Stimulated activated CD8-positive, alpha-beta memory T cell treated with anti-CD3 and anti-CD28 coated beads, Interleukin-15, amount 100 ng/mL, for 24 hours (primary cell): ENCODE results near the gene CALCB.

Experiments
- DNase-seq: peaks from one replicate; pipeline ENCODE4 v3.0.0-alpha.2; 2020; ENCODE audit warnings: low read depth

The CALCB gene

DNA sequence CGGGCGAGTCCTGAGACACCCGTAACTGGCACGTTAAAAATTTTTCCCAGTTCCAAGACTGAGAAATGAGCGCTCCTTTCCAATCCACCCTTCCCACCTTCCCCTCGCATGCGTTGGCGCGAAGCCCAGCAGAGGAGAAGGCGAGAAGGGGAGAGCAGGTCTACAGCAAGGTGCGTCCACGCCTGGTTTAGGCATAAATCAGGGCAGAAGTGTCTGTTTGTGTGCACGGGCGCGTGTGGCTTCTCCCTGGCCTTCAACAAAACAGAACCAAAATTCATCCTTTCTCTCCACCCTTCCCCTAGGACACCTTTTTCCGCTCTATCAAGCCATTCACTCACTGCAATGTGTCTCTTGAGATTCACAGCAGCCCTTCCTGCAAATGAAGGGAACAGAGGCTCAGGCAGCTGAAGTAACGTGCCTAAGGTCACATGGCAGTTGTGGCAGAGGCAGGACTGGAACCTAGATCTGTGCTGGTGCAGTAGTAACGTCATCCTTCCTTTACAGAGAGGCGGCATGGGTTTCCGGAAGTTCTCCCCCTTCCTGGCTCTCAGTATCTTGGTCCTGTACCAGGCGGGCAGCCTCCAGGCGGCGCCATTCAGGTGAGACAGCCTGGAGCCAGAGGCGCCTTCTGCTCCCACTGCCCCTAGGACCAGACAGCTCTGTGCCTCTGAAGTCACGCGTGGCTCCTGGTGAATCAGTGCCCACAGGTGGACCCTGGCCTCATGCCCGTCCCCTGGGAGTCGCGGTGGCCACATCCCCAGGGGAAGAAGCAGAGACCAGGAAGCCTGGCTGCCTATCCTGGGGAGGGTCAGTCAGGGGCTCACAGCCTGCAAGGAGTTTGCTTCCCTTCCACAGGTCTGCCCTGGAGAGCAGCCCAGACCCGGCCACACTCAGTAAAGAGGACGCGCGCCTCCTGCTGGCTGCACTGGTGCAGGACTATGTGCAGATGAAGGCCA, 1.1 kb downstream of the CALCB start:
- peak; percentile 78 for DNase-seq

DNA sequence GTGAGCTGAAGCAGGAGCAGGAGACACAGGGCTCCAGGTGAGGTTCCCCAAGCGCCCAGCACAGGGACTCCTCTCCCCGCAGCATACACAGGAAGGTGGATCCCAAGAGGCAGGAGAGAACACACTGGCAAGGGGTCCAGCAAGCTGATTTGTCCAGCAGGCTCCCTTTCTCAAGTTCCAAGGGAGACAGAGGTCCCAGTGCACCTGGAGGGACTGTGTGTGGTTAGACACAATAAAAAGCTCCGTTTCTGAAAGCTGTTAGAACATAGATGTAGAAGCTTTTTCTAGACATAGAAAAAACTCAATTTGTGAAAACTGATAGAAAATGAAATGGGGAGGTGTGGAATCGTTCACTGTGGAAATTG, 1.8 kb downstream of the CALCB start:
- DNase-seq: no peak

DNA sequence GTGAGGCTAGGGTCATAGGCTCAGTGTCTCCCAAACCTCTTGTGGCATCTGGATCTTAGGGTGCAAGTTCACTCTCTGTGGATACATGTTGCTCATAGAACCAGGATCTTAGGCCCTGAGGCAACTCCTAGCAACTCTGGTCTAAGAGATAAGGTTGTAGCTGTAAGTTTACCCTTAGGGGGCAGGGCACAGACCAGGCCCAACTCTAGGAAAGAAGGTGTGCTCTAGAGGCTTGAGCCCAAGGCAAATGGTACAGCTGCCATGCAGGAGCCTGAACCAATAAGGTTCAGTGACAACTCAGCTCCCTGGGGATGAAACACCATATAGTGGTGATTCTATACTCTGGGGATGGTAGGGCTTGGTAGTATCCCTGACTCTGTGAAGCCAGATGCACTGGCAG, 17.8 kb downstream of the CALCB start:
- no peak for DNase-seq

DNA sequence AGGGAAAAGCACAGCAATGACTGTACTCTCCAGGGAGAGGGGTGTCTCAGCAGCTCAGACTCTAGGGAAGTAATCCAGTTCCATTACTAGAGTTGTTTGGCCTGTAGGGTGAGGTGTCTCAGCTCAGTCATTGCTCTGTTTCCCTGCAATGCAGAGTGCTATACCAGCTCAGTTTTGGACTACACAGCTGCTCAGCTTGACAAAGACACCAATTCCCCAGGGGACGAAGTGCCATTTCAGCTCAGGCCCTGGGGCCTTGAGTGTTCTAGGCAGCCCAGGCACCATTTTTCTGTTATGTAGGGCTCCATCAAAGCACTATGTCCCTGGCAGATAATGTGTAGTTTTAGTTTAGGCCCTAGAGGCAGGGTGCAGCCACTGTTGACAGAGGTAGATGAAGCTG, 18.2 kb downstream of the CALCB start:
- no peak for DNase-seq

DNA sequence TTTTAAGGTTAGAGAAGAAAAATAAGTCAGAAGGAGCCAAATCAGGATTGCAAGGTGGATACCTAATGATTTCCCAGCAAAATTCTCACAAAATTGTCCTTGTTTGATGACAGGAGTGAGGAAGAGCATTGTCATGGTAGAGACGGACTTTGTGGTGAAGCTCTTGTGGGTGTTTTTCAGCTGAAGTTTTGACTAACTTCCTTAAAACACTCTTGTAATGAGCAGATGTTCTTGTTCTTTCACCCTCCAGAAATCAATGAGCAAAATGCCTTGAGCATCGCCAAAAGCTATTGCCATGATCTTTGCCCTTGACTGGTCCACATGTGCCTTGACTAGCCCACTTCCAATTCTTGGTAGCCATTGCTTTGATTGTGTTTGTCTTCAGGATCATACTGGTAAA, 20.0 kb downstream of the CALCB start:
- DNase-seq: no peak

DNA sequence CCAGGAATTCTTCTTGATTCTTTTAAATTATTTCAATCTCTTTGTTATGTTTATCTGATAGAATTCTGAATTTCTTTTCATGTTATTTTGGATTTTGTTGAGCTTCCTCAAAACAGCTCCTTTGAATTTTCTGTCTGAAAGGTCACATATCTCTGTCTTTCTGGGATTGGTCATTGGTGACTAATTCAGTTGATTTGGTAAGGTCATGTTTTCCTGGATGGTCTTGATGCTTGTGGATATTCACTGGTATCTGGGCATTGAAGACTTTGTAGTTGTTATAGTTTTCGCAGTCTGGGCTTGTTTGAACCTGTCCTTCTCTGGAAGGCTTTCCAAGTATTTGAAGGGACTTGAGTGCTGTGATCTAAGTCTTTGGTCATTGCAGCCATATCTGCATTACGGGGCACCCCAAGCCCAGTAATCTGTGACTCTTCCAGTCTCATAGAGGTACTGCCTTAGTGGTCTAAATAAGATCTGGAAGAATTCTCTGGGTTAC, 22.4 kb downstream of the CALCB start:
- no peak for DNase-seq

DNA sequence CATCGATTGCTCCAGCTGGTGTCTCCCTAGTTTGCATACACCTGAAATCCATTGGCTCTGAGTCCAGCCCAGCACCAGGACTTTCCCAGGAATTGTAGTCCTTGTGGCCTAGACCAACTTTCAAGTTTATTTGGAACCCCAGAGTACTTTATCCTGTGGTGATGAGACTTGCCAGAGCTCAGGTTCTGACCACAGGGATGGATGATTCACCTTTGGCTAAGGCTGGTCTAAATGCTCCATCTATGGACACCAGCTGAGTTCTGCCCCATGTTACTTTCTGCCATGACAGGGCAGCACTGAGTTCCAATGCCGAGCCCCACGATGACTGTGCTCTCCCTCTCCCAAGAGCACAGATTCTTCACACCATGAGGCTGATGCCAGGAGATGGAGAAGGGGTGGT, 24.0 kb downstream of the CALCB start:
- no peak for DNase-seq

DNA sequence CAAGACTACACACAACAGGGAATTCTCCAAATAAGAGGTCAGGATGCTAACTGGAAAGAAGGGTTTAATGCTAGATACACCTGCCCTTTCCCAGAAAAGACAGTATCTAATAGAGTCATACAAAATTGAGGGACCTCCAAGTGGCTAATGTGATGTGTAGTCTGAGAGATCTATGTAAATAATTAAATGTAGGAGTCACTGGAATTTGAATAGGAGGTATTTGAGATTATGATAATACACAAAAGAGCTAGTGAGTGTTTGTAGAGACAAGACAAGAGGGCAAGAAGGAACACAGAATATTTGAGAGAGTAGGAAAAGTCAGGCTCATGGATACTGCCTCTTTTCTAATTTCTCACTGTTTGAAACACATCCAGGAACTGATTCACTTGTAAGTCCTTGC, 25.9 kb downstream of the CALCB start:
- DNase-seq: no peak

DNA sequence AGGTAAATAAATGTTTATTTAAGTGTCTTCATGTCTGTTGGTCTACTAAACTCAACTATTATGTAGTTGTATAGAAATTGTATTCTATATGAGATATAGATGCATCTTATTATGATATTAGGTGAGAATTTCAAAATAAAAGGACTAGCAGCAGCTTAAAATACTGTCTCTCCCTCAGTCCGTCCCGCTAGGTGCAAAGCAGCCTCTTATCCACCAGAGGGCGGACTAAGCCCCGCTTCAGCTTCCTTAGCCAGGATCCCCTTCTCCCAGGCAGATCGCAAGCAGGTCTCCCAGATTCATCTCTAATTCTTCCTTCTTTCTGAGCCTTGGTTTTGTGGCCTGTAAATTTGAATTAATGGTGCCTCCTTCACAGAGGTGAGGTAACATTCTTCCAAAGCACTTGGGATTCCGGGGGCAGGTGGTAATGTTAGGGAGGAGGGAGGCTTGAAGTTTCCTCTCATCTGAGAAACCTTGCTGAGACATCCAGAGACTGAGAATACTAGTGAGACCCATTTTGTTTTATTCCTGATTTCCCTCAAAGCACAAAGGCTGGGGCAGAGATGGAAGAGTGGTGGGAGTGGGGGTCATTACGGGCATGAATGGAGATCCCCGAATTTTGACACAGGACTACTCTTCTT, 27.8 kb downstream of the CALCB start:
- no peak for DNase-seq

- DNase-seq: no peak
Observed at GRCh38 chr11:15104166-15104565, 30.8 kb downstream of the CALCB start.

- no peak for DNase-seq
Observed at GRCh38 chr11:15106201-15106965, 33.0 kb downstream of the CALCB start.

- no peak for DNase-seq
Observed at GRCh38 chr11:15107730-15108515, 34.5 kb downstream of the CALCB start.

DNA sequence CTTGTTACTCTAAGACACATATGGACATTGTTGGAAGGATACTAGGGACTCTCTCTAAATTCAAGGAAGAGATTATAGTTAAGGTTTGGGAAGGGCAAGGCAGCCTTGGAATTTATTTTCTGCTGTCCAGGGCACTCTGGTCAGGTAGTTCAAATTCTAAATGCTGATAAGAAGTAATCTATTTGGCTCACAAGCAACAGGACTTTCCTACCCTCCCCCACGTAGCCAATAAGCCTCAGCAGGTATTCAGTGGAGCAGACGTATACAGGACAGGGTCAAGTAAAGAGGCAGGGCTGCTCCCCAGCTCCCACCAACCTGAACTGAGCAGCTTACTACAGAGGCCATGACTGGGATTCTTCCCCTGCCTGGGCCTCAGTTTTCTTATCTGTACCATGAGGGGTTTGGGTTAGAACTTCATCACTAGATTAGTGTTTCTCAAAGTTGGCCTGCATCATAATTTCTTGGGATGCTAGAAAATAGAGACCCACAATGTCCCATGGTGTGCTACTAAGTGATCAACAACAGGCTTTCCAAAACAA, 35.3 kb downstream of the CALCB start:
- no peak for DNase-seq

GRCh38 chr11:15109602-15110001, 36.2 kb downstream of the CALCB start:
- no peak for DNase-seq

- no peak for DNase-seq
Observed at GRCh38 chr11:15111215-15111614, 37.8 kb downstream of the CALCB start.

DNA sequence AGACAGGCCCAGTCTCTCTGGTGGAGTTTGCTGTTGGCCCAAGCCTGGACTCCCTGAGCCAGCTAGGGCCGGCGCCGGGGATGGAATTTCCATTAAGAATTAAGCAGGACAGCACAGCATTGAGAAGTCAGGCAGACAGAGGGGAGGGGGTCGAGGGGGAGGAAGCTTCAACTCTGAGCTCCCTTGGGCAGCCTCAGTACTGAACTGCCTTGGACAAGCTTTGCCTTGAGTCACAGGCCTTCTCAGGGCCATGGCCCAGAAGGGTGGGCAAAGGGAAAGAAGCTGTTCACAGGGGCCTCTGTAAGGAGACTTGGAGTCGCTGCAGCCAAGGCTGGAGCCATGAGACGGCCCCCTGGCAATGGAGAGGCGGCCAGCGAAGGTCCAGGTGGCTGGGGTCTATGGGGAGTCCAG, 38.7 kb downstream of the CALCB start:
- DNase-seq: no peak

DNA sequence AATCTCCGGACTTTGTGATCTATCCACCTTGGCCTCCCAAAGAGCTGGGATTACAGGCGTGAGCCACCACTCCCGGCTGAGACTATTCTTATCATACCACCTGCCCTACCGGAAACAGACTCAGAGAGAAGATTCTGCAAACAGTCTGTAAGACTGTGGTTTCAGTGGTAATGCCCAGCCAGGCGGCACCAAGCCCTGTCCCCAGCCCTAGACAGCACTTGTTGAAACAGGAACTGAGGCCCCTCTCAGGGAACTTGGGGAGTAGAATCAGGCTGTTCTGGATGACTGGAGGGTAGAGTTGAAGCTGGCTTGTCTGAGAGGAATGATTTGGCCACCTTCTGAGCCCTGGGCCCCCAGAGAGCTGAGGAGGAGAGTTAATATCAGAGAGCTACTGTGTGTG, 40.0 kb downstream of the CALCB start:
- no peak for DNase-seq

DNA sequence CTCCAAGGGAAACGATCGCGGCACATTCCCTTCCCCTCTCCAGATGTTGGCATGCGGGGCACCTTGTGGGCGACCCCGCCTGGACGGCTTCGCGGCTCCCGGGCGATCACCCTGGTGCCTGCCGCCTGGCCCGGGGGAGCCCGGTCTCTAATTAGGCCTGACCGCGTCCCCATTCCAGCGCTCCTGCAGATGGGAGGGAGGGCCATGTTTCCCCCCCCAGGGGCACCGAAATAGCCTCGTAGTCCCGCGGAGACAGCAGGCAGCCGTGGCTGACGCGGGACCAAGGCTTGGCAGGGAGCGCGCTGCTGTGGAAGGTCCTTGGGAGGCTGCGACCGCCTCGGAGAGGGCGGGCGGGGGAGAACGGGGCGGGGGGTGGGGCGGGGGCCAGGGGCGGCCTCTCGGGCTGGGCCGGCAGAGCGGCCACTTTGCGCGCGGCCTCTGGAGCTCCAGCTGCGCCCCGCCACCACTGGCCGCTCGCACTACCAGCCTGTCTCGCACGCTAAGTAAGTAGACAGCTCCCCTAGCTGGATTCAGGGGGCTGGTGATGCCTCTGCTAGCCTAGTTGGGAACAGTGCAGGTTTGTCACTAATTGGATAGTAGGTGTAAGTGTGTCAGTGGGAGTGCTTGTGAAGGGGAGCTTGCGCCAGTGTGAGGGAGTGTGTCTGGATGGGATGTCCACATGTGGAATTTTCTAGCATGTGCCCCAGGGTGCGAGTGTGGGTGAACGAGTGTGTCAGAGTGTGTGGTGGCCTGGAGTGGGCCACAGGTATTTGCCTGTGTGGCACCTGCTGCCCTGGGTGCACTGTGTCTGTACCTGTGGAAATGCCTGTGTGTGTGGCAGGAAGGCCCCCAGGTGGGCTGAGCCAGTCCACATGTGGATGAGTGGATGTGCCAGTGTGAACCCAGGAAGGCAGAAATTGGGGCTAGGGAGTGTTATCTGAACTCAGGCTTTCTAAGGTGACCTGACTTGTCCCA, 41.4 kb downstream of the CALCB start, which contains the start of gene INSC:
Gene INSC, plus strand, starts transcription at position 423 of the 975 bp plus-strand sequence. CDS start 34,252 bp downstream, outside the sequence.
- DNase-seq: no peak

- no peak for DNase-seq
Observed at GRCh38 chr11:15115686-15116085, 42.3 kb downstream of the CALCB start.

GRCh38 chr11:15117751-15118150, 44.4 kb downstream of the CALCB start:
- no peak for DNase-seq
